NCI-H128 (cell line): ENCODE results near the gene GPER1.
"Not testable (repeated sequence)": the region's sequence is repeated elsewhere in the genome, so short reads cannot be mapped to it uniquely, and the experiment has no call there.

Experiments
- DNase-seq: peaks from one replicate; lab custom pipeline; 2025; ENCODE audit not compliant: unreplicated experiment; lab: John Stamatoyannopoulos, UW

Gene GPER1

DNA sequence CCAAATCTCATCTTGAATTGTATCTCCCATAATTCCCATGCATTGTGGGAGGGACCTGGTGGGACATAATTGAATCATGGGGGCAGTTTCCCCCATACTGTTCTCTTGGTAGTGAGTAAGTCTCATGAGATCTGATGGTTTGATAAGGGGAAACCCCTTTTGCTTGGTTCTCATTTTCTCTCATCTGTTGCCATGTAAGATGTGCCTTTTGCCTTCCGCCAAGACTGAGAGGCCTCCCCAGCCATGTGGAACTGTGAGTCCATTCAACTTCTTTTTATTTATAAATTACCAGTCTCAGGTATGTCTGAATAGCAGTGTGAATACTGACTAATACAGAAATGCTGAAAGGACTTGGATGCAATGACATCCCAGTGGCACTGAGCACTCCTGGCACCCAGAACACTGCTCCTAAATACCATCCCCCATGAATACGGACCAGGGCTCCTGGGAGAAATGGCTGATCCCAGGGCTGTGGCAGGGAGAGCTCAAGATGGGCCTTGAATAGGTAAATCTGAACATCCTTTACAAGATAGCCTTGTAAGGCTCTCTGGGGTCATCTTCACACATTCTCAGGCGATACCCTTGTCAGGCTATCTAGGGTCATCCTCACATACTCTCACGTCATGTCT is 52.7 kb downstream of the GPER1 start:
- DNase-seq = no peak

- DNase-seq = no peak
Measured at GRCh38 chr7:1141651-1142050, 53.7 kb downstream of the GPER1 start.

DNA sequence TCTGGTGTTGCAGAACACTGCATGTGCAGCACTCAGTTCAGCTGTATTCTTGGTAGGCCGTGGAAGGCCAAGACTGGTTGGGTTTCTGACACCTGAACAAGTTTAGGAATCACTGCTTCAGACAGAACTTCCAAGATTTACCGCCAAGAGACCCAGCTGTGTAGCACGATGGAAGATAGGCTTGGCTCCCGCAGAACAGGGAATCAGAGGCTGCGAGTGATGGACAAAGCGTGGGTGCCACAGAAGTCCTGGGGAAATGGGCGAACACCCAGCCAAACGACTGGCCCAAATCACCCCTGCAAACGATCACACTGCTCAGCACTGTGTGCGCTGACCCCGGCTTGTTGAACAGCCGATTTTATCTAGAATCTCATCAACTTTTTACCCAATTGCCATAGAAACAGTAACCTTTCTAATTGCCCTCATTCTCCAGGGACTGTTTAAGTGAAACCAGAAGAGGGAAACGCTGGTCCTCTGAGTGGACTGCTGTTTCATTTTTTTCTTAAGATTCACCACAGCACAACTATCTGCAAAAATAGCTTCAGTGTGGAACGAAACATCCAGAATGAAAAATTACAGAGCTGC is 54.2 kb downstream of the GPER1 start:
- no peak for DNase-seq

DNA sequence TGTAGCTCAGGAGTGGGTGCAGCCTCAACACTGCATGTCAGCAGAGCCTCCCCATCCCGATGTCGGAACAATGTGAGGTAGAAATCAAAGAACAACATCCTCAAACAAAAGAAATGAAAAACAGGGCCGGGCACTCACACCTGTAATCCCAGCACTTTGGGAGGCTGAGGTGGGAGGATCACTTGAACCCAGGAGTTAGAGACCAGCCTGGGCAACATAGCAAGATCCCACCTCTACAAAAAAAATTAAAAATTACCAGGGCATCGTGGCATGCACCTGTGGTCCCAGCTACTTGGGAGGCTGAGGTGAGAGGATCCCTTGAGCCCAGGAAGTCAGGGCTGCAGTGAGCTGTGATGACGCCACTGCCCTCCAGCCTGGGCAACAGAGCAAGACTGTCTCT is 55.1 kb downstream of the GPER1 start:
- not testable (repeated sequence) for DNase-seq
